ENCODE data around the gene F13B. TPM values are rescaled to one million over a fixed set of nuclear protein-coding genes. Genes with fewer than 3 reads are reported as not detected.

F13B gene
- total RNA-seq, 2 donors from 2014 or later, result not detected

- H3K36me3 ChIP-seq, result no peaks in the 10 kb centered on the region
- no peaks in the 10 kb centered on the region for H3K27me3 ChIP-seq
- no peak overlapping the region for H3K4me3 ChIP-seq
- DNase-seq (ENCODE audit: low spot score), result no peak
- H3K9me3 ChIP-seq, result peaks cover 0 to 9% of the 10 kb centered on the region in 2 donors
- no peak for TF ChIP-seq CTCF (IDR thresholded peaks at IDR 0.05)
- no peak overlapping the region for H3K27ac ChIP-seq
- H3K4me1 ChIP-seq, result no peaks in the 10 kb centered on the region
These were observed 783 bp downstream of the F13B start for GRCh38 chr1:197066277-197066676.

DNA sequence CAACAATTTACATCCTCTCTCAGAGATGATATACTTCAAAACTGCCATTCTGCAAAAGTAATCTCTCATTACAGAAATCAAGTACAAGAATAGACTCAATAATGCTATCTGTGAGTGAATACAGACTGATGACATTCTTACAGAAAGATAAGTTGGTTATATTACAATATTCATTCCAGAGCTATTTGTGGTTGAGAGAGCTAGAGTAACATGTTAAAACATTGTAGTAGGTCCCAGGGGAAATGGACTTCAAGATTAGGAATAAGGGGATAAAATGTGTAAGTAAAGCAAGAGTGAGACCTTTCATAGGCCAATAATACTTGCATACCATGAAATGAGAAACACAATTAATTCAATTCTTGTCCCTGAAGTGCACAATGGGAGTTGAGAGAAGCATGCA, 1.5 kb downstream of the F13B start:
- no peak for TF ChIP-seq CTCF (IDR thresholded peaks at IDR 0.05)
- Histone ChIP-seq H3K9me3 (peaks cover 0 to 8% of the 10 kb centered on the region in 2 donors), H3K4me1 (no peaks in the 10 kb centered on the region), H3K27me3 (no peaks in the 10 kb centered on the region), H3K36me3 (no peaks in the 10 kb centered on the region), H3K4me3 (no peak overlapping the region), H3K27ac (no peak overlapping the region)
- DNase-seq (ENCODE audit: low spot score), result no peak

DNA sequence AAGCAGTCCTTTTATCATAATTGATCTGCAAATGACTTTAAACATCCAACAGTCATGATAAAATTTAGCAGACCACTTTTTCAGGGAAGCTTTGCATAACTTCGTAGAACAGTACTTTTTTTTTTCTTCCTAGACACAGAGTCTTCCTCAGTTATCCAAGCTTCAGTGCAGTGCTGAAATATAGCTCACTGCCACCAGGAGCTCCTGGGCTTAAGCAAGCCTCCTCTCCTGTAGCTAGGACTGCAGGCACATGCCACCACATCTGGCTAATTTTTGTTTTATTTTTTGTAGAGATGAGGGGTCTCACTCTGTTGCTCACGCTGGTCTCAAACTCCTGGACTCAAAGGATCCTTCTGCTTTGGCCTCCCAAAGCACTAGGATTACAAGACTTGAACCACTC, 3.8 kb downstream of the F13B start:
- Histone ChIP-seq H3K9me3 (no peaks in the 10 kb centered on the region), H3K4me3 (no peak overlapping the region), H3K4me1 (no peaks in the 10 kb centered on the region), H3K27ac (no peak overlapping the region), H3K27me3 (no peaks in the 10 kb centered on the region), H3K36me3 (no peaks in the 10 kb centered on the region)
- TF ChIP-seq CTCF (IDR thresholded peaks at IDR 0.05), result no peak
- DNase-seq (ENCODE audit: low spot score), result no peak

- no peak overlapping the region for H3K4me3 ChIP-seq
- no peaks in the 10 kb centered on the region for H3K36me3 ChIP-seq
- no peak overlapping the region for H3K27ac ChIP-seq
- H3K27me3 ChIP-seq, result no peaks in the 10 kb centered on the region
- H3K4me1 ChIP-seq, result no peaks in the 10 kb centered on the region
- no peak for DNase-seq (ENCODE audit: low spot score)
- no peak for TF ChIP-seq CTCF (IDR thresholded peaks at IDR 0.05)
- H3K9me3 ChIP-seq, result no peaks in the 10 kb centered on the region
These were observed 4.4 kb downstream of the F13B start for GRCh38 chr1:197062692-197063091.

- Histone ChIP-seq H3K27me3 (no peaks in the 10 kb centered on the region), H3K36me3 (no peaks in the 10 kb centered on the region), H3K9me3 (no peaks in the 10 kb centered on the region), H3K4me3 (no peak overlapping the region), H3K27ac (no peak overlapping the region), H3K4me1 (no peaks in the 10 kb centered on the region)
- no peak for DNase-seq (ENCODE audit: low spot score)
- no peak for TF ChIP-seq CTCF (IDR thresholded peaks at IDR 0.05)
These were observed 18.0 kb downstream of the F13B start for GRCh38 chr1:197049100-197049499.

GRCh38 chr1:197042676-197043341, 24.3 kb downstream of the F13B start:
- Histone ChIP-seq H3K4me3 (no peak overlapping the region), H3K4me1 (no peaks in the 10 kb centered on the region), H3K36me3 (no peaks in the 10 kb centered on the region), H3K9me3 (no peaks in the 10 kb centered on the region), H3K27ac (no peak overlapping the region), H3K27me3 (no peaks in the 10 kb centered on the region)
- TF ChIP-seq CTCF (IDR thresholded peaks at IDR 0.05), result no peak
- no peak for DNase-seq (ENCODE audit: low spot score)
